ENCODE results near the gene TARBP2.

Gene TARBP2

DNA sequence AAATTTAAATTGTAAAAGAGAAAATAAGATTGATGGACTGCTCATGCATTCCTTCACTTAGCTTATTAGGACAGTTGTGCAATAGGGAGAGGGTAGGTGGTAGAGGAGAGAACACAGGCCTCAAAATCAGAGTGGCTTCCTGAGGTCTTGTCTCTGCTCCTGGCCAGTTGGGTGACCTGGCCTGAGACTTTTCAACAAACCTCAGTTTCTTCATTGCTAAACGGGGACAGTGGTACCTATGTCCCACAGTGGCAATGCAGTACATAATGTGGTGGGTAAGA lies 4.4 kb upstream of the TARBP2 start:
- DNase-seq = no peak

GRCh38 chr12:53497461-53497860 lies 3.6 kb upstream of the TARBP2 start:
- no peak for DNase-seq

- DNase-seq = no peak
These were observed 2.9 kb upstream of the TARBP2 start for GRCh38 chr12:53498235-53498630.

DNA sequence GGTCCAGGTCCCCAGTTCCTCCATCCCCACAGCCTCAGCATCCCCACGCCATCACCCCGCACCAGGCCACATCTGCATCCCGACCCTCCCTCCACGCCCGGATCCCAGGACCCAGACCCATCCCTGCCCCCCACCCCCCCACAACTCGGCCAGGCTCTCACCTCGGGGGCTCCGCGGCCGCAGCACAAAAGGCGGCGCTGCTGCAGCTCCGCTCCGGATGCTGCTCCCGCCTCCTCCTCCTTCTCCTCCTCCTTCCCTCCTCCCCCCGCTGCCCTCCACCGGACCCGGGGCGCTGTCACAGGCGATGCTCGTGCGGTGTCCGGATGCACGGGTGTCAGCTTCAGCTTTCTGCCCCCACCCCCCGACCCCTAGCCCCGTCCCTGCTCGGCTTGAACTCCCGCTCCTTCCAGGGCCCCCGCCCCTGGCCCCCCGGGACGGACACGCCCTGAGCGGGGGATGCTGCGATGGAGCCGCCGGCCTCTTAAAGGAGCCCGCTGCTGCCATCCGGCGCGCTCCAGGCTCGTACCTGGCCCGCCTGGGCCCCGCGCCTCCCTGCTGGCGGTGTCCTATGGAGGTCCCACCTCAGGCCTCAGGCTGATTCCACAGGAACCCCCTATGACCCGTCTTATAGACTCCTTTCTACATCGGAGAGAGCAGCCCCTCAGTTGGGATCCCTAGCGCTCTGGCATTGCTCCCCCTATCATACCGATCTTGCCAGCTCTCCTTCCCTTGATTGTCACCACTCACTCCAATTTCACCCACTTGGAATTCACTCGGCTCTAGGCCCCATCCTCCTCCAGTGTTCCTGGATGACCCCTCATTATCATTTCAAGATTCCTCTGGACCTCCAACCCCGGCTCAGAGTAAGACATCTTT lies 1.6 kb upstream of the TARBP2 start, which contains the start of gene MAP3K12:
TSS of gene MAP3K12 (minus strand) at position 193 of the 876 bp plus-strand sequence. CDS start 12,067 bp downstream, outside the sequence.
- peak; percentile 21 to 36 for DNase-seq

- DNase-seq = no peak
These were observed 824 bp upstream of the TARBP2 start for GRCh38 chr12:53500142-53500775.

DNA sequence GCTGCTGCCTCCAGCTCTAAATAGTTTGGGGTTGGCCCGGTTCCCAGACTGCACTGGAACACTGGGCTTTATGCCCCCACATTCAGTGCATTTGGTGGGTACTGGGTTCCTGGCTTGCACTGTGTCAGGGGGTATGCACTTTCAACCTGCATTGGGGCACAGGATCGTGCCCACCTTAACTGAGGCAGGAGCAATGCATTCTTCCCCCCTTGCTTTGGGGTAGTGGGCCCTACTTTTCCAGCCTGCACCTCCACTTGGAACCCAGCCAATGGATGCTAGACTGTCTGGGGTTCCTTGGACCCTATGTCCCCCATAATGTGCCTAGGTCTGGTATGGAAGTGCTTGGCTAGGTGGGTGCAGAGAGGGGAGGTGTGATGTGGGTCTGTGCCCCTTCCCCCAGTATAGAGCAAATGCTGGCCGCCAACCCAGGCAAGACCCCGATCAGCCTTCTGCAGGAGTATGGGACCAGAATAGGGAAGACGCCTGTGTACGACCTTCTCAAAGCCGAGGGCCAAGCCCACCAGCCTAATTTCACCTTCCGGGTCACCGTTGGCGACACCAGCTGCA lies 615 bp downstream of the TARBP2 start:
- DNase-seq = no peak

GRCh38 chr12:53502331-53502730 lies 1.2 kb downstream of the TARBP2 start:
- no peak for DNase-seq

DNA sequence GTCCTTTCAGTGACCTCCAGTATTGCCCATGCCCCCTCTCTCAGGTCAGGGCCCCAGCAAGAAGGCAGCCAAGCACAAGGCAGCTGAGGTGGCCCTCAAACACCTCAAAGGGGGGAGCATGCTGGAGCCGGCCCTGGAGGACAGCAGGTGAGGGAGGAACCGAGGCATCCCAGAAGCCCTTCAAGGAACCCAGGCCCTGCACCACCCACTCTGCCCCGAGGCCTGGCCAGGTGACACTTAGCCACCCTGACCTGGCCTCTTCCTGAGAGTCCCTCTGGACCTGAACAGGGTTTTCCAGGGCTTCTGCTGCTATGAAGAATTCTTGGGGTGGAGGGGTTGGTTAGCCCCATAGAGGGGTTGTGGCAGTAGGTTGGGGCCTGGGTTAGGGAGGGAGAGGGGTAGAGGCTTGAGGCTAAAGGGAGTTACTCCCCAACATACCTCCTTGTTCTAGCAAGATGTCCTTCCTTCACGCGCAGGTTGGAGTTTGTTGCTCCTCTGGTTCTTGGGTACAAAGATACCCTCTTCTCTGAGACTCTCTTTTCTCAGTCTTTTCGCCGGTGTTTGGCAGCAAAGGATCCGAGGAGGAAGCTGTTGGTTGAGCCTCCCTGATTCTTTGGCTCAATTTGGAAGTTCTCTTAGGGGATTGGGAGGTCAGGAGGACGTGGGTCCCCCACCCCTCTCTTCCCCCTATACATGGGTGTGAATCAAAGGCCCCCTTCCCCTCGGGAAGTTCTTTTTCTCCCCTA lies 2.1 kb downstream of the TARBP2 start:
- DNase-seq = no peak

- no peak for DNase-seq
These were observed 3.2 kb downstream of the TARBP2 start for GRCh38 chr12:53504004-53504920.

- no peak for DNase-seq
These were observed 4.0 kb downstream of the TARBP2 start for GRCh38 chr12:53505086-53505485.

DNA sequence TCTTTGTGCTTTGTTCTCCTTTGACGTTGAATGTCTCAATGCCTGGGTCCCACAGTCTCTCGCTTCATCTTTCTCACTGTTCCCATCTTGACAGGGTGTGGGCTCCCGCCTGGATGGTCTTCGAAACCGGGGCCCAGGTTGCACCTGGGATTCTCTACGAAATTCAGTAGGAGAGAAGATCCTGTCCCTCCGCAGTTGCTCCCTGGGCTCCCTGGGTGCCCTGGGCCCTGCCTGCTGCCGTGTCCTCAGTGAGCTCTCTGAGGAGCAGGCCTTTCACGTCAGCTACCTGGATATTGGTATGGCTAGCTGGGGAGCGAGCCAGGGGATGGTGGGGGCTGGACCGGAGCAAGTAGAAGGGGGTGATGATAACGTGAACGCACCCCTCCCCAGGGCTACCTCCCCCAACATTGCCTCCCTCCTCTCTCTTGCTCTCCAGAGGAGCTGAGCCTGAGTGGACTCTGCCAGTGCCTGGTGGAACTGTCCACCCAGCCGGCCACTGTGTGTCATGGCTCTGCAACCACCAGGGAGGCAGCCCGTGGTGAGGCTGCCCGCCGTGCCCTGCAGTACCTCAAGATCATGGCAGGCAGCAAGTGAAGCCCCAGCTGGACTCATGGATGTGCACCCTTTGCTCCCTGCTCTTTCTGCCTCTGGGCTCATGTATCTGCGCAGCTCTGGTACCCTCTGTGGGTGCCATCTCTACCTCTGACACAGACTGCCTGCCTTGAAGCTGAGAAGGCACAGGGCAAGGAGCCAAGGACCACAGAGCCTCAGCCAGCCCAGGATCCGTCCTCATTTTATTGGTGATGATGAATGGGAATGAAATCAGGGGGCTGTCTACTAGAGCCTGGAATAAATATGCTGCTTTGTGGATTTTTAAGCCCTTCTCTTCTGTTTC lies 4.7 kb downstream of the TARBP2 start:
- no peak for DNase-seq

DNA sequence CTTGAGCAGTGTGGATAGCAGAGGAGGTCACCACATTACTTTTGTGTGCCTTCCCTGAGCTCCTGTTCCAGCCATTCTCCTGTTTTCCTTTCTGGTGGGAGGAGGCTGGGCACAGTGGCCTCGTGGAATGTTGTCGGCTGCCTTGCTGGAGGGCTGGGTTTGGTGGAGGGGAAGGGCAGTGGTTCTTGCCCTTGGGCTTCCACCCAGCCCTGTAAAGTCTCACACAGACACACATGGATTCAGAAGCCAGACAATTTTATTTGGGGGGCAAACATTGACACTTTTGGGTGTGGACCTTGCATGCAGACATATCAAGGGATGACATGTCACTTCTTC lies 5.3 kb downstream of the TARBP2 start:
- DNase-seq = no peak

GRCh38 chr12:53506881-53507602 lies 6.0 kb downstream of the TARBP2 start, which contains the start of gene NPFF:
Gene NPFF, minus strand, starts transcription at chr12:53507484. Its CDS starts 10 bp downstream, at chr12:53507474.
- no peak for DNase-seq

DNA sequence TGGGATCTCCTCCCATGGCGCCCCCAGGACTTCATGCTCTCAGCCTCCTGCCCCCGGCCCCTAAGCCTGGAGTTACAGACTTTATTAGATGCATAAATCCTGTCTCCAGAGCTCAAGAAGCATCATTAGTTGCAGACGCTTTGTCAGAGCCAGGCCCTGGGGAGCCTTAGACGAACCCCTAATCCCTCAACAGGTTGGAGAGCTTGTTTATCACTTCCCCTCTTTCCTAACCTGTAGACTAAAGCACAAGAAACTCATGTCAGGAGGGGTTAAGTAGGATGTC lies 6.5 kb downstream of the TARBP2 start:
- DNase-seq = no peak

DNA sequence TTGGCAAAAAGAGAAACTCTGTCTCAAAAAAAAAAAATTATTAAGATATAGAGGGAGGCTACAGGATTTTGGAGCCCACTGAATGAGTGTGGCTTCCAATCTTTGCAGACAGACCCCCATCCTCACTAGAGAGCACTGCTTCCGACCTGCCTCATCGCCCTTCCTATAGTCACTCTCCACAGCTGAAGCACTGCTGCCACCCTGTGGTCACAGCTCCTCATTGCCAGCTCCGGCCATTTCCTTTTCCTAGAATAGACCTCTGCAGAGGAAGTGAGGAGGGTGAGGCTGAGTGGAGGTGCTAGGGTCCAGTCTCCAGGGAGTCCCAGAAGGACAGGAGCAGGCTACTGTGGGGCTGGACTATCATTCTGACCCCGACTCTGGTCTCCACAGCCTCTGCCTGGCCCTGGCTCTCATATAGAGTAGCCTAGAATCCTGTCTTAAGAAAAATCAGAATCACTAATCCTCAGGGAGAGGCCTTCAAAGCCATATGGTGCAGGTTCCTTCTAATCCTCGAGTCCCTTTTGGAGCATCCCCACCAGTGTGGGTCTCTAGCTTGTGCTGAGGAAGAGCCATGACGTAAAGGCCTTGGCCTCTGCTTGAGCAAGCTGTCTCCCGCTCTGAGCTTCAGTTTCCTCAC lies 7.6 kb downstream of the TARBP2 start:
- peak; percentile 80 for DNase-seq

GRCh38 chr12:53510181-53510812 lies 9.2 kb downstream of the TARBP2 start:
- no peak for DNase-seq

- DNase-seq = no peak
These were observed 12.8 kb downstream of the TARBP2 start for GRCh38 chr12:53513712-53514410.

- no peak for DNase-seq
These were observed 13.7 kb downstream of the TARBP2 start for GRCh38 chr12:53514628-53515290.

DNA sequence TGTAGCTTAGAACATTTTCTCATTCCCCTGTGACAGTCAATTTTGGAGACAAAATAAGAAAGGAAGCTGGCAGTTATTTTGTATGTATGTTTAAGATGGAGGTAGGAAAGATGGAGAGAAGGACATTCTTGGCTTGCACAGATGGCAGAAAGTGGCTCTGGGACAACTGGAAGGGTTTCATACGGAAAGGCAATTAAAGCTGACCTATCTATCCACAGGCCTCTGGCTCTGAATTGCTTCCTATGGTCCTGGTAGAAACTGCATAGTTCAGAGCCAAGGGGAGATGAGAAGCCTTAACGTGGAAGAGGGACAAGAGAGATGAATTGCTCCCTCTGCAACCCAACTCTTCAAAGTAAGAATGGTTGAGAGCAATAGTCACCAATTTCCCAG lies 14.2 kb downstream of the TARBP2 start:
- DNase-seq = no peak
